ENCODE results near the gene SH2D4B. TPM values are rescaled to one million over a fixed set of nuclear protein-coding genes. Genes with fewer than 3 reads are reported as not detected.

The SH2D4B gene
- total RNA-seq, 4 donors from 2014 or later: 0.18 to 0.23 TPM; not detected in 2

DNA sequence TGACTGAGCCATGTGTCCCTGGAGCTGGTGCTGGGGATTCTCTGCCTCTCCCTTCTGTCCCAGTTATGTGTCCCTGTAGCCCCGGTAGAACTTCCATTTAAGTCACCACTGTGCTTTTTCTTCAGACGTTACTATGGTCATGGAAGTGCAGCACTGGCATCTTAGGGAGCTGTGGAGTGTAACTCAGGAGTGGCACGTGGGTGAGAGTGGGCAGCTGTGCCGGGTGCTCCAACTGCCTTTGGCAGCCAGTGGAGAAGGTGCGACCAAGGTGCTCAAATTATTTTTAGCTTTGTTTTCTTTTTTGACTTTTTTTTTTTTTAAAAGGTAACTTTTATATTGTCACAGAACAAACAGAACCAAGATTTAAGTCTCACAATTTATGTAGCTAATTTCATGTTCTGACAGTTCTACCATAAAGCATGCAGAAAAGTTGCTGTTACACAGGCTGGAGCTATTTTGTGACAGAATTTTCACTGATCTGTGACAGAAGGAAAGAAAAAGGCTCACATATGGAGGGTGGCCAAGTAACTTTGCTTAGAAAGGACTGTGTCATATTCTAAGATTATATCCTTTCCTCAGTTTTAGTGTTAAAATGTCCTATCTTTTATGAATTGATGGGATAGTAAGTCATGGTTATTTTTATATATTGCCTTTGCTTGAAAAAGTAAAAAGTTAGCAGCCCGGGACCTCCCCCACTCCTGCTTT lies 73.9 kb downstream of the SH2D4B start:
- 74% methylated on average over 6 of the region's 6 CpGs for WGBS
- Histone ChIP-seq H3K27me3 (no peaks in the 10 kb centered on the region), H3K27ac (no peak overlapping the region), H3K9me3 (no peaks in the 10 kb centered on the region), H3K4me1 (peaks cover 5% of the 10 kb centered on the region), H3K36me3 (no peaks in the 10 kb centered on the region), H3K4me3 (no peak overlapping the region)
- no peak for TF ChIP-seq POLR2AphosphoS5 (IDR thresholded peaks at IDR 0.05)
- TF ChIP-seq, protein P1, sequence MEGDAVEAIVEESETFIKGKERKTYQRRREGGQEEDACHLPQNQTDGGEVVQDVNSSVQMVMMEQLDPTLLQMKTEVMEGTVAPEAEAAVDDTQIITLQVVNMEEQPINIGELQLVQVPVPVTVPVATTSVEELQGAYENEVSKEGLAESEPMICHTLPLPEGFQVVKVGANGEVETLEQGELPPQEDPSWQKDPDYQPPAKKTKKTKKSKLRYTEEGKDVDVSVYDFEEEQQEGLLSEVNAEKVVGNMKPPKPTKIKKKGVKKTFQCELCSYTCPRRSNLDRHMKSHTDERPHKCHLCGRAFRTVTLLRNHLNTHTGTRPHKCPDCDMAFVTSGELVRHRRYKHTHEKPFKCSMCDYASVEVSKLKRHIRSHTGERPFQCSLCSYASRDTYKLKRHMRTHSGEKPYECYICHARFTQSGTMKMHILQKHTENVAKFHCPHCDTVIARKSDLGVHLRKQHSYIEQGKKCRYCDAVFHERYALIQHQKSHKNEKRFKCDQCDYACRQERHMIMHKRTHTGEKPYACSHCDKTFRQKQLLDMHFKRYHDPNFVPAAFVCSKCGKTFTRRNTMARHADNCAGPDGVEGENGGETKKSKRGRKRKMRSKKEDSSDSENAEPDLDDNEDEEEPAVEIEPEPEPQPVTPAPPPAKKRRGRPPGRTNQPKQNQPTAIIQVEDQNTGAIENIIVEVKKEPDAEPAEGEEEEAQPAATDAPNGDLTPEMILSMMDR (IDR thresholded peaks at IDR 0.05): no peak
- no peak for TF ChIP-seq POLR2A (IDR thresholded peaks at IDR 0.05)
- no peak for TF ChIP-seq EP300 (IDR thresholded peaks at IDR 0.05)
- DNase-seq (ENCODE audit: low spot score in 2 of 2): peak in 1 of 2 donors; percentile 37

DNA sequence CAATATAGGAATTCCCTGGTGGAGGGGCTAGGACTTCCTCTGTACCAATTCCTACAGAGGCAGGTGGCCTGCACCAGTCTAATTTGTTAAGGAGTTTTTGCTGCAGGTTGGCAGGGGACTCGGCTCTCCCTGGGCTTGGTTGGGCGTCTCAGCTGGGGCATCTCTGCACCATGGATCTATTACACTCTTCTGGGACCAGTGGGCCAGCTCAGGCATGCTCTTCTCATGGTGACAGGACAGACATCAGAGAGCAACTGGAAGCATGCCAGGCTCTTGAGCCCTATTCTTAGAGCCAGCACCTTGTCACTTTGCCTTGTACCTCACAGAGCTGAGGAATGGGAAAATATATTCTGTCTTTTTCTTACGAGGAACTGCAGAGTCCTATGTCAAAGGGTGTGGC lies 74.6 kb downstream of the SH2D4B start:
- H3K27me3 ChIP-seq: no peaks in the 10 kb centered on the region
- peaks cover 5% of the 10 kb centered on the region for H3K4me1 ChIP-seq
- H3K4me3 ChIP-seq: no peak overlapping the region
- DNase-seq (ENCODE audit: low spot score in 2 of 2): peak in 1 of 2 donors; percentile 48
- H3K9me3 ChIP-seq: no peaks in the 10 kb centered on the region
- 42% methylated on average over 3 of the region's 3 CpGs for WGBS
- H3K27ac ChIP-seq: no peak overlapping the region
- TF ChIP-seq POLR2AphosphoS5 (IDR thresholded peaks at IDR 0.05) (no peak), EP300 (IDR thresholded peaks at IDR 0.05) (no peak), POLR2A (IDR thresholded peaks at IDR 0.05) (no peak)
- TF ChIP-seq, protein P1 (IDR thresholded peaks at IDR 0.05): no peak
- no peaks in the 10 kb centered on the region for H3K36me3 ChIP-seq

DNA sequence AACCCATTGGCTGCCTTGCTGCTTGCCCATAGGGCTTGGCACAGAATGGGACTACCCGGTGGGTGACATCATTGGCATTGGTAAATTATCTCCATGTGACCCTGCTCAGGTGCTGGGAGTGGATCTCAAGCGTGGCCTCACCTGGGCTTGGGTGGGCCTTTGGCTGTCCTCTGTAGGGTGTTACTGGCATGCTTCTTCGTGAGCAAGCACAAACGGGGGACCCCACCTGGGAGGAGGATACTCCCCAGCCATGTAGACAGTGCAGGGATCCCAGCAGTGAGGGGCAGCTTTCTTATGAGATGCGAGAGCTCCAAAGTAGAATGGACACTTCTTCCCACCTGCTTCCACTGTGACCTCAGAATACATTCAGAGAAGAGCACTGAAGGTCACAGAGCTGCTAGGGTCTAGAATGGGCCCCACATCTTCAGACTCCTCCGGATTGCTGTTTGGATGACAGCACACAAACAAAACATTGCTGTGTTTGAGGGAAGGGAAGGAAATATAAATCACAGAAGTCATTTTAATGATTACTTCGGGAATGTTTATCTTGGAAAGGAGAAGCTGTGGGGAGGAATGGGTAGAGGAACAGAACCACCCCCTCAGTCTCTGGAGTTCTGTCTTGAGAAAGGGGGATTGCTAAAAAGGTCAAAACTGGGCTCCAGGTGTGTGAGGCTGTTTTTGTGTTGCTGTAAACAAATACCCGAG lies 75.9 kb downstream of the SH2D4B start:
- no peak for DNase-seq (ENCODE audit: low spot score in 2 of 2)
- no peaks in the 10 kb centered on the region for H3K27me3 ChIP-seq
- no peak for TF ChIP-seq POLR2A (IDR thresholded peaks at IDR 0.05)
- no peak for TF ChIP-seq POLR2AphosphoS5 (IDR thresholded peaks at IDR 0.05)
- TF ChIP-seq EP300 (IDR thresholded peaks at IDR 0.05): no peak
- TF ChIP-seq, protein P1 (IDR thresholded peaks at IDR 0.05): no peak
- H3K9me3 ChIP-seq: no peaks in the 10 kb centered on the region
- peaks cover 5% of the 10 kb centered on the region for H3K4me1 ChIP-seq
- 59% methylated on average over 6 of the region's 8 CpGs for WGBS
- H3K4me3 ChIP-seq: no peak overlapping the region
- no peak overlapping the region for H3K27ac ChIP-seq
- no peaks in the 10 kb centered on the region for H3K36me3 ChIP-seq

DNA sequence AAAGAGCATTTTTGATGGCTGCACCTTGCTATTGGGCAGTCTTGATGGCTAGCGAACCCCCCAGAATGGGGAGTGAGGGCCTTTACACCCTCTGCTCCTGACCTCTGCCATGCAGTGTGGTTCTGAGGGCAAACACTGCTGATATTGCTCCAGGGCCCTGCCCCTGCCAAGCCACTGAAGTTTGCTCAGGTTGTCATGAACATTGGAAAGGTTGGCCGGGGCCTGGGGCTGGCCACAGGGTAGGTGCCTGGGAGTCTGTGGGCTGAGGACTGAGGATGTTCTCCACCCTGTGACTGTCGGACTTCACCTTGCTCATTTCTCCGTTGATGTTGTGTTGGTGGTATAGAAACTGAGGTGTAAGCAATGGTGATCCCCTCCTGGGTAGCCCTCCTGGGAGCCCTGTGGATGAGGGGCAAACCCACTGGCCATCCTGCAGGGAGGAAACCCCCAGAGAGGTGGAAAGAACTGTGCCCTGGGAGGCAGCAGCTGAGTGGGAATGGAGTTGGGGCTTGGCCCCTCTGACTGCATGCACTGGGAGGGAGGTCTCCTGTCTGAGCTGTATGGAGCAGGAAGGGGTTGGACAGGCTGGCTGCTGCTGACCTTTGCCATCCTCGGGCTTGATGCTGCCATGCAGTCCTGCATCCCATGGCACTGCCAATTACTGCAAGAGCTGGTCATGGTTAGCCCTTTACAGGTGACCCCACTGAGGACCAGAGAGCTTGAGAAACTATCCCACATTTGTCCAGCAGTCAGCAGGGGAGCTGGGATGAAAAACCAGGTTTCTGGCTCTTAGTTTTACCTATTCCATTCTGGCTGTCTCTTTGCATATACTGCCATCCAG lies 77.1 kb downstream of the SH2D4B start:
- WGBS: 86% methylated on average over 1 of the region's 5 CpGs
- no peaks in the 10 kb centered on the region for H3K9me3 ChIP-seq
- no peak overlapping the region for H3K4me3 ChIP-seq
- H3K27me3 ChIP-seq: no peaks in the 10 kb centered on the region
- DNase-seq (ENCODE audit: low spot score in 2 of 2): no peak
- H3K4me1 ChIP-seq: peaks cover 5% of the 10 kb centered on the region
- no peak overlapping the region for H3K27ac ChIP-seq
- no peaks in the 10 kb centered on the region for H3K36me3 ChIP-seq
- TF ChIP-seq POLR2AphosphoS5 (IDR thresholded peaks at IDR 0.05): no peak
- TF ChIP-seq, protein P1 (IDR thresholded peaks at IDR 0.05): no peak
- TF ChIP-seq EP300 (IDR thresholded peaks at IDR 0.05): no peak
- no peak for TF ChIP-seq POLR2A (IDR thresholded peaks at IDR 0.05)
